IMR-90 (cell line): ENCODE measurements around the gene TOMM22. TPM values are rescaled to one million over a fixed set of nuclear protein-coding genes. Genes with fewer than 3 reads are reported as not detected.

ENCODE experiments used
- ATAC-seq: fragments of 200-7000 bp; cut with Tn5 transposase; 2 replicates; pipeline ENCODE4 v1.9.1; 2020; ENCODE audit warnings: low read depth, mild to moderate bottlenecking, moderate library complexity
- BruUV-seq: library from RNA; stranded (reverse); fragments of 400-500 nt; replicated peaks from 2 replicates; lab custom pipeline; 2021; lab: Mats Ljungman, UMichigan
- CTCF ChIA-PET: fragments of 300-600 bp; formaldehyde crosslinking; extraction: SDS; loops from one replicate; lab custom pipeline; 2021; ENCODE audit warnings: antibody characterized with exemption; lab: Yijun Ruan, JAX
- POLR2A ChIA-PET: fragments of 300-600 bp; sonication (Branson Sonifier 250); formaldehyde crosslinking; loops from one replicate; lab custom pipeline; 2022; ENCODE audit warnings: antibody characterized with exemption; ENCODE audit not compliant: unreplicated experiment; lab: Charles Lee
- DNase-seq: peaks from one replicate; pipeline ENCODE4 v3.0.0; 2013
- H2AFZ ChIP-seq: replicated peaks from 2 replicates; pipeline ENCODE3; 2013; ENCODE audit warnings: low read length, mild to moderate bottlenecking; ENCODE audit not compliant: poor library complexity
- H2AK5ac ChIP-seq: 2 replicates; pipeline ENCODE4 v1.6.1; 2013; ENCODE audit warnings: low read depth, low read length, inconsistent platforms
- H2AK9ac ChIP-seq: replicated peaks from 2 replicates; pipeline ENCODE3; 2013; ENCODE audit warnings: mild to moderate bottlenecking, low read depth, low read length, moderate library complexity; ENCODE audit not compliant: poor library complexity
- H2BK120ac ChIP-seq: 2 replicates; pipeline ENCODE4 v1.6.1; 2013; ENCODE audit warnings: low read depth, low read length, inconsistent platforms
- H2BK15ac ChIP-seq: 3 replicates; pipeline ENCODE4 v1.6.1; 2013; ENCODE audit warnings: low read depth, low read length, inconsistent platforms
- H2BK20ac ChIP-seq: 2 replicates; pipeline ENCODE4 v1.6.1; 2013; ENCODE audit warnings: low read depth, mild to moderate bottlenecking, inconsistent platforms, low read length, moderate library complexity
- H2BK5ac ChIP-seq: 2 replicates; pipeline ENCODE4 v1.6.1; 2013; ENCODE audit warnings: mild to moderate bottlenecking, low read depth, low read length, inconsistent platforms; ENCODE audit not compliant: poor library complexity, severe bottlenecking
- H3K14ac ChIP-seq: replicated peaks from 2 replicates; pipeline ENCODE4 v1.6.1; 2013; ENCODE audit warnings: low read depth, low read length, inconsistent platforms
- H3K18ac ChIP-seq: 2 replicates; pipeline ENCODE4 v1.6.1; 2013; ENCODE audit warnings: low read depth, low read length, control low read depth
- H3K23ac ChIP-seq: 2 replicates; pipeline ENCODE4 v1.6.1; 2013; ENCODE audit warnings: low read depth, low read length, inconsistent platforms
- H3K27ac ChIP-seq: 2 replicates; pipeline ENCODE4 v1.5.1; 2013; ENCODE audit warnings: mild to moderate bottlenecking, control low read depth, low read length; ENCODE audit not compliant: insufficient read depth
- H3K27me3 ChIP-seq: 2 replicates; pipeline ENCODE4 v1.6.1; 2013; ENCODE audit warnings: low read length; ENCODE audit not compliant: control insufficient read depth, insufficient read depth
- H3K36me3 ChIP-seq: 2 replicates; pipeline ENCODE4 v1.6.1; 2013; ENCODE audit warnings: low read length, mixed read lengths; ENCODE audit not compliant: control insufficient read depth, insufficient read depth
- H3K4ac ChIP-seq: 2 replicates; pipeline ENCODE4 v1.6.1; 2013; ENCODE audit warnings: low read depth, low read length, inconsistent platforms
- H3K4me1 ChIP-seq: 2 replicates; pipeline ENCODE4 v1.6.1; 2013; ENCODE audit warnings: low read length, mixed read lengths; ENCODE audit not compliant: control insufficient read depth, insufficient read depth
- H3K4me2 ChIP-seq: 2 replicates; pipeline ENCODE4 v1.6.1; 2013; ENCODE audit warnings: low read depth, mild to moderate bottlenecking, control low read depth, low read length, moderate library complexity
- H3K4me3 ChIP-seq: 2 replicates; pipeline ENCODE4 v1.5.1; 2013; ENCODE audit warnings: low read depth, mild to moderate bottlenecking, control low read depth, low read length, moderate library complexity; ENCODE audit not compliant: insufficient read depth
- H3K56ac ChIP-seq: 2 replicates; pipeline ENCODE4 v1.6.1; 2013; ENCODE audit warnings: low read length, inconsistent platforms; ENCODE audit not compliant: insufficient read depth; ENCODE audit errors: extremely low read depth
- H3K79me1 ChIP-seq, 2 experiments: 2 replicates each; pipeline ENCODE4 v1.6.1; 2013; ENCODE audit warnings: low read length in 2 of 2, inconsistent platforms in 1 of 2, low read depth in 1 of 2
- H3K9ac ChIP-seq: 2 replicates; pipeline ENCODE4 v1.6.1; 2013; ENCODE audit warnings: low read depth, low read length, control low read depth
- H3K9me1 ChIP-seq: 2 replicates; pipeline ENCODE4 v1.6.1; 2013; ENCODE audit warnings: low read length, inconsistent platforms; ENCODE audit not compliant: insufficient read depth
- H3K9me3 ChIP-seq: 2 replicates; pipeline ENCODE4 v1.6.1; 2013; ENCODE audit warnings: low read length; ENCODE audit not compliant: control insufficient read depth, insufficient read depth
- H4K20me1 ChIP-seq: 2 replicates; pipeline ENCODE4 v1.6.1; 2013; ENCODE audit warnings: low read length, inconsistent platforms; ENCODE audit not compliant: insufficient read depth
- H4K5ac ChIP-seq: 2 replicates; pipeline ENCODE4 v1.6.1; 2013; ENCODE audit warnings: mild to moderate bottlenecking, low read depth, low read length, control low read depth
- H4K8ac ChIP-seq, 2 experiments: 2 replicates each; pipeline ENCODE4 v1.6.1; 2013; ENCODE audit warnings: low read depth in 2 of 2, low read length in 2 of 2, control low read depth in 1 of 2, inconsistent platforms in 1 of 2
- H4K91ac ChIP-seq: 2 replicates; pipeline ENCODE4 v1.6.1; 2013; ENCODE audit warnings: low read depth, low read length, inconsistent platforms; ENCODE audit not compliant: insufficient read depth
- BHLHE40 ChIP-seq: fragments of 150-350 bp; IDR thresholded peaks from 2 replicates; pipeline ENCODE4 v1.6.1; 2016; ENCODE audit warnings: mild to moderate bottlenecking, low read depth, low read length
- CEBPB ChIP-seq: IDR thresholded peaks from 2 replicates; pipeline ENCODE4 v1.6.1; 2012; ENCODE audit warnings: low read depth, low read length, improper control_type of control experiment
- CHD1 ChIP-seq: IDR thresholded peaks from 2 replicates; pipeline ENCODE4 v1.6.1; 2012; ENCODE audit warnings: low read depth, low read length, improper control_type of control experiment
- CTCF ChIP-seq: conservative IDR thresholded peaks from 2 replicates; pipeline ENCODE4 v1.5.1; 2012; ENCODE audit warnings: mild to moderate bottlenecking, low read depth, low read length, improper control_type of control experiment
- ELK1 ChIP-seq: fragments of 150-350 bp; IDR thresholded peaks from 2 replicates; pipeline ENCODE4 v1.6.1; 2016; ENCODE audit warnings: low read depth, mild to moderate bottlenecking, low read length, moderate library complexity, borderline replicate concordance
- FOS ChIP-seq: fragments of 150-350 bp; IDR thresholded peaks from 2 replicates; pipeline ENCODE4 v1.6.1; 2016; ENCODE audit warnings: low read depth, low read length
- MAFK ChIP-seq: IDR thresholded peaks from 2 replicates; pipeline ENCODE4 v1.6.1; 2012; ENCODE audit warnings: low read depth, low read length, improper control_type of control experiment
- MAZ ChIP-seq: IDR thresholded peaks from 2 replicates; pipeline ENCODE4 v1.6.1; 2012; ENCODE audit warnings: low read depth, mild to moderate bottlenecking, low read length, improper control_type of control experiment, moderate library complexity, borderline replicate concordance
- MXI1 ChIP-seq: IDR thresholded peaks from 2 replicates; pipeline ENCODE4 v1.6.1; 2012; ENCODE audit warnings: low read depth, mild to moderate bottlenecking, low read length, moderate library complexity, borderline replicate concordance
- NFE2L2 ChIP-seq: fragments of 150-350 bp; IDR thresholded peaks from 2 replicates; pipeline ENCODE4 v1.6.1; 2016; ENCODE audit warnings: low read depth, mild to moderate bottlenecking, low read length
- POLR2A ChIP-seq: IDR thresholded peaks from 2 replicates; pipeline ENCODE4 v1.6.1; 2012; ENCODE audit warnings: mild to moderate bottlenecking, low read depth, low read length
- RAD21 ChIP-seq: IDR thresholded peaks from 2 replicates; pipeline ENCODE4 v1.6.1; 2012; ENCODE audit warnings: low read length, improper control_type of control experiment
- RCOR1 ChIP-seq: IDR thresholded peaks from 2 replicates; pipeline ENCODE4 v1.6.1; 2012; ENCODE audit warnings: mild to moderate bottlenecking, low read length, improper control_type of control experiment; ENCODE audit not compliant: insufficient replicate concordance
- RFX5 ChIP-seq: IDR thresholded peaks from 2 replicates; pipeline ENCODE4 v1.8.0; 2012; ENCODE audit warnings: low read depth, mild to moderate bottlenecking, low read length, moderate library complexity
- SMC3 ChIP-seq: fragments of 150-350 bp; IDR thresholded peaks from 2 replicates; pipeline ENCODE4 v1.6.1; 2016; ENCODE audit warnings: low read depth, mild to moderate bottlenecking, antibody characterized with exemption, low read length, moderate library complexity
- USF2 ChIP-seq: fragments of 150-350 bp; IDR thresholded peaks from 2 replicates; pipeline ENCODE4 v1.6.1; 2017; ENCODE audit warnings: mild to moderate bottlenecking, antibody characterized with exemption, low read length, low read depth
- WGBS, 2 experiments: methylation state at CpG; one replicate each; pipeline versions ENCODE4 v1.1.5 to v1.1.7; 2013; ENCODE audit warnings: missing lambda C conversion rate in 2 of 2; ENCODE audit not compliant: insufficient read length in 1 of 2; ENCODE audit errors: extremely low coverage in 2 of 2; 5-methylcytosine and 5-hydroxymethylcytosine counted together
- dilution Hi-C: fragments of 300-500 bp; cut with HindIII; formaldehyde crosslinking; loops from one replicate; pipeline ENCODE4 v1.14.3; 2018; ENCODE audit warnings: low sequenced_read_pairs; ENCODE audit not compliant: unreplicated experiment
- in situ Hi-C: fragments of 300-500 bp; cut with MboI; formaldehyde crosslinking; loops from 3 replicates; pipeline ENCODE4 v1.14.3; 2019; ENCODE audit warnings: low sequenced_read_pairs, inconsistent platforms, mixed read lengths
- intact Hi-C: fragments of 100-400 bp; cut with micrococcal nuclease; formaldehyde crosslinking; loops from 2 replicates; pipeline ENCODE4 v1.10.0; 2022
- polyA plus RNA-seq, 3 experiments: library from polyadenylated mRNA; depleted of rRNA; stranded (reverse); fragments of >200 nt; gene quantifications; 2 replicates each; pipeline ENCODE4 v1.2.3, GENCODE V29; 2012; ENCODE audit warnings: low replicate concordance in 1 of 3
- total RNA-seq: library from RNA; depleted of rRNA; stranded (reverse); fragments of >200 nt; gene quantifications from 2 replicates; pipeline ENCODE4 v1.2.3, GENCODE V29; 2012

The TOMM22 gene
- total and polyA plus RNA-seq, 2 of the 4 experiments (the other 2 are of a cell fraction), result 38.7 to 78.0 TPM

GRCh38 chr22:38710866-38711265, 29.1 kb downstream of the TOMM22 start:
- peaks cover 5% of the 10 kb centered on the region for H3K4me1 ChIP-seq
- in situ Hi-C loops, result no loop called here

More at GRCh38 chr22:38710866-38711265, 29.1 kb downstream of the TOMM22 start:
- no peak overlapping the region for H2AK9ac ChIP-seq
- no peak overlapping the region for H2BK120ac ChIP-seq
- no CpG with 5 or more reads among the region's 3 CpGs for WGBS, 2 experiments
- no peaks in the 10 kb centered on the region for H3K9me3 ChIP-seq
- no peak overlapping the region for H3K18ac ChIP-seq
- no peaks in the 10 kb centered on the region for H3K27me3 ChIP-seq
- peaks cover 91% of the 10 kb centered on the region for H4K20me1 ChIP-seq
- no peak overlapping the region for H3K9ac ChIP-seq
- H2AK5ac ChIP-seq, result no peak overlapping the region
- DNase-seq (no peak), ATAC-seq (no peak)
- H4K8ac ChIP-seq, result no peak overlapping the region
- H2BK5ac ChIP-seq, result no peak overlapping the region
- no peak overlapping the region for H3K27ac ChIP-seq
- BruUV-seq, result no TSS peak
- H2BK15ac ChIP-seq, result no peak overlapping the region
- dilution Hi-C loops, result no loop called here
- peaks cover 29 to 92% of the 10 kb centered on the region in 2 experiments; a peak in 3 of 4 replicates for H3K79me1 ChIP-seq
- H3K14ac ChIP-seq, result no peak overlapping the region
- CTCF ChIA-PET, result no interaction called here
- TF ChIP-seq CEBPB, result no peak
- TF ChIP-seq SMC3, result no peak
- TF ChIP-seq MAFK, result no peak
- TF ChIP-seq RCOR1, result no peak
- TF ChIP-seq RFX5, result no peak
- TF ChIP-seq FOS, result no peak
- TF ChIP-seq ELK1, result no peak
- TF ChIP-seq NFE2L2, result no peak
- TF ChIP-seq MXI1, result no peak
- no peak for TF ChIP-seq CTCF
- no peak for TF ChIP-seq BHLHE40
- TF ChIP-seq USF2, result no peak
- no peak for TF ChIP-seq MAZ
- no peak for TF ChIP-seq POLR2A
- TF ChIP-seq RAD21, result no peak
- TF ChIP-seq CHD1, result no peak
- no peak overlapping the region for H3K23ac ChIP-seq
- H3K4me2 ChIP-seq, result no peak overlapping the region
- no peak overlapping the region for H3K4ac ChIP-seq
- no peak overlapping the region for H3K4me3 ChIP-seq
- no peak overlapping the region for H2BK20ac ChIP-seq
- H4K5ac ChIP-seq, result no peak overlapping the region
- POLR2A ChIA-PET, result no interaction called here
- H3K9me1 ChIP-seq, result peaks cover 30% of the 10 kb centered on the region
- no peak overlapping the region for H4K91ac ChIP-seq
- no peak overlapping the region for H2AFZ ChIP-seq
- intact Hi-C loops, result no loop called here
- H3K56ac ChIP-seq, result no peak overlapping the region
- H3K36me3 ChIP-seq, result peaks cover 8% of the 10 kb centered on the region
